Measurements from ENCODE around the gene QRICH2.
"Not testable (repeated sequence)": the region's sequence is repeated elsewhere in the genome, so short reads cannot be mapped to it uniquely, and the experiment has no call there.

Gene QRICH2

DNA sequence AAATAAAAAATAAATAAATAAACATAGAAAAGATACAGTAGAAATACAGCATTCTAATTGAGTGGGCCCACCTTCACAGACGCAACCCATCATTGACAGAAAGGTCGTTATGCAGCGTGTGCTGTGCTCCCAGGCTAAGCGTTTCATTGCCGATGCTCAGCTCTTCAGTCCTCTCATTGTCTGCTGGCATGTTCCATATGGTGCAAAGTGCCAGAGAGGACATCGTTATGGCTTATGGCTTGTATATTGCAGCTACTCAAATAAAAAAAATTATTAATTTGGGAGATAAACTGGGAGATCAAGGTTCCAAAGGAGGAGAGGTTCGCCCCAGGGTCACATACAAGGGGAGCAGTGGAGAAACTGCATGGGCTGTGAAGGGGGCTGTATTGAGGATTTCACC is 54.2 kb downstream of the QRICH2 start:
- Histone ChIP-seq H3K36me3 (no peaks in the 10 kb centered on the region), H3K27me3 (no peaks in the 10 kb centered on the region), H3K4me1 (no peaks in the 10 kb centered on the region), H3K9me3 (no peaks in the 10 kb centered on the region), H3K4me3 (ENCODE audit: low read depth, low read length) (no peak overlapping the region)
- TF ChIP-seq, protein P1, sequence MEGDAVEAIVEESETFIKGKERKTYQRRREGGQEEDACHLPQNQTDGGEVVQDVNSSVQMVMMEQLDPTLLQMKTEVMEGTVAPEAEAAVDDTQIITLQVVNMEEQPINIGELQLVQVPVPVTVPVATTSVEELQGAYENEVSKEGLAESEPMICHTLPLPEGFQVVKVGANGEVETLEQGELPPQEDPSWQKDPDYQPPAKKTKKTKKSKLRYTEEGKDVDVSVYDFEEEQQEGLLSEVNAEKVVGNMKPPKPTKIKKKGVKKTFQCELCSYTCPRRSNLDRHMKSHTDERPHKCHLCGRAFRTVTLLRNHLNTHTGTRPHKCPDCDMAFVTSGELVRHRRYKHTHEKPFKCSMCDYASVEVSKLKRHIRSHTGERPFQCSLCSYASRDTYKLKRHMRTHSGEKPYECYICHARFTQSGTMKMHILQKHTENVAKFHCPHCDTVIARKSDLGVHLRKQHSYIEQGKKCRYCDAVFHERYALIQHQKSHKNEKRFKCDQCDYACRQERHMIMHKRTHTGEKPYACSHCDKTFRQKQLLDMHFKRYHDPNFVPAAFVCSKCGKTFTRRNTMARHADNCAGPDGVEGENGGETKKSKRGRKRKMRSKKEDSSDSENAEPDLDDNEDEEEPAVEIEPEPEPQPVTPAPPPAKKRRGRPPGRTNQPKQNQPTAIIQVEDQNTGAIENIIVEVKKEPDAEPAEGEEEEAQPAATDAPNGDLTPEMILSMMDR (IDR thresholded peaks at IDR 0.05; ENCODE audit: low read depth, low read length), result no peak
- no peak for DNase-seq

DNA sequence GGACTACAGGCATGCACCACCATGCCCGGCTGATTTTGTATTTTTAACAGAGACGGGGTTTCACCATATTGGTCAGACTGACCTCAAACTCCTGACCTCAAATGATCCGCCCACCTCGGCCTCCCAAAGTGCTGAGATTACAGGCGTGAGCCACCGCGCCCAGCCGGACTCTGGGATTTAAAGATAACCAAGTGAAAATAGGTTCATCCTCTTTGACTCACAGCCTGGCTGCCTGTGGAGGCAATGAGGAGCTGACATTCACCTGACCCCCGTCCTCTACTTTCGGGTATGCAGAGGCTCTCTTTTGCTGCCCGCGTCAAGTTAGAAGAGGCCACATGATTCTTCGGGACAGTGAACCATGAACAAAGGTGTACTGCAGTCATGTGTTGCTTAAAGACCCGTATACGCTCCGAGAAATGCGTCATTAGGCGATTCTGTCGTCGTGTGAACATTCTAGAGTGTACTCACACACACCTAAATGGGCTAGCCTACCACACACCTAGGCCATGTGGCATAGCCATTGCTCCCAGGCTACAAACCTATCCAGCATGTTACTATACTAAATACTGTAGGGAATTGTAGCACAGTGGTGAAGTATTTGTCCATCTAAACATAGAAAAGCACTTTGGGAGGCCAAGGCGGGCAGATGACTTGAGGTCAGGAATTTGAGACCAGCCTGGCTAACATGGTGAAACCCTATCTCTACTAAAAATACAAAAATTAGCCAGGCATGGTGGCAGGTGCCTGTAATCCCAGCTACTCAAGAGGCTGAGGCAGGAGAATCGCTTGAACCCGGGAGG is 54.9 kb downstream of the QRICH2 start:
- H3K9me3 ChIP-seq; H3K4me1 ChIP-seq; H3K36me3 ChIP-seq; DNase-seq; H3K27me3 ChIP-seq; H3K4me3 ChIP-seq (ENCODE audit: low read depth, low read length): not testable (repeated sequence)

DNA sequence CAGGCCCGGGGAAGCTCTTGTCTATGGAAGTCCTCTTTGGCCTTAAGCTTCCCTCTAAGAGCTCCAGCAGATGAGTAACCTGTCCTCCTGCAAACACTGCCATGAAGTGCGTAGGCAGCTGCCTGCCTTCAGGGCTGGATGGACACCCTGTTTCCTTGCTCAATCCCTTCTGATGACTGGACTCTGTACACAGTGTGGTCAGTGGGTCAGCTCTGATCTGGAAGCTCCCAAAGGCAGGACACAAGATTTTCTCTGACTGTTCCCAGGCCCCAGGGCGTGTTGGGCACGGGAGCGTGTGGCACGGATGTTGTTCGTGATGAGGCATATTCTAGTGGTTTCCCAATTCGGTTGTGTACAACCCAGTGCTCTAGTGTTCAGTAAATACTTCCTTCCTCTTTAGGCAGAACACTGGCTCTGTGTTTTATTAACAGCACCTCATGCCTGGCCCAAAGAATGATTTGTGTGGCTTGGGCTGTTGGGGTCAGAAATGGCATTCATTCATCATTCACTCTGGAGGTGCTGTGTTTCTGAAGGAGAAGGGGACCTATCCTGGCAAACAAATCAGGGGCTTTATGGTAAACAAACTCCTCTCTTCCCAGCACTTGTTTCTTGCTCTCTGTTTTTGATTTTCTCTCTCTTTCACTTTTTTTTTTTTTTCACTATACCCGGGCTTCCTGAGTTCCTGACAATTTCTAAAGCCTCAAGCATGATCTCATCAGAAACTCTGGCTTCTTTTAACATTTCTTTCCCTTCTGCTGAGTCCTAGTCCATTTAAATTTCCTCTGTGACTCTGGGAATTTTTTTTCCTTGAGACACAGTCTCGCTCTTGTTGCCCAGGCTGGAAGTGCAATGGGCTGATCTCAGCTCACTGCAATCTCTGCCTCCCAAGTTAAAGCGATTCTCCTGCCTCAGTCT is 55.8 kb downstream of the QRICH2 start:
- Histone ChIP-seq H3K9me3 (no peaks in the 10 kb centered on the region), H3K27me3 (no peaks in the 10 kb centered on the region), H3K36me3 (no peaks in the 10 kb centered on the region), H3K4me3 (ENCODE audit: low read depth, low read length) (no peak overlapping the region), H3K4me1 (no peaks in the 10 kb centered on the region)
- no peak for DNase-seq
- TF ChIP-seq, protein P1 (IDR thresholded peaks at IDR 0.05; ENCODE audit: low read depth, low read length), result no peak

DNA sequence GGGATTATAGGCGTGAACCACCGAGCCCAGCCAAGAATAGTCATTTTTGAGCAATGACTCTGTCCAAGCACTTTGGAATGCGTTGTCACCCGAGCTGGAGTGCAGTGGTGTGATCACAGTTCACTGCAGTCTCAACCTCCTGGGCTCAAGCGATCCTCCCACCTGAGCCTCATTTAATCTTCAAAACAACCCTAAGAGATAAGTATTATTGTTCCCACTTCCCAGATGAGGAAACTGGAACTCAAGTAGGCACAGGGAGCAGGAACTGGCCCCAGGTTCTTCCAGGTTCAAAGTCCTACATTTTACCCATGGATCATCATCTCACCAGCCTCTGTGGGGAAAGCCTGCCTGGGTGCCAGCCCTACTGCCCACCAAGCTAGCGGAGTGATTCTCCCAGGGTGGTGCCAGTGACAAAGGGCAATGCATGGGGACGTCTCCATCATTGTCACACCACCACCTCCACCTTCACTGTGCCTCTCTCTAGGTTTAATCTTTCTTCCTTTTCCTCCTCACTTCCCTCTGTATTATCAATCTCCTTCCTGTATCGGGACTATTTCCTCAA is 56.5 kb downstream of the QRICH2 start:
- H3K36me3 ChIP-seq, result no peaks in the 10 kb centered on the region
- no peaks in the 10 kb centered on the region for H3K9me3 ChIP-seq
- H3K27me3 ChIP-seq, result no peaks in the 10 kb centered on the region
- no peaks in the 10 kb centered on the region for H3K4me1 ChIP-seq
- no peak for DNase-seq
- TF ChIP-seq, protein P1 (IDR thresholded peaks at IDR 0.05; ENCODE audit: low read depth, low read length), result no peak
- no peak overlapping the region for H3K4me3 ChIP-seq (ENCODE audit: low read depth, low read length)

DNA sequence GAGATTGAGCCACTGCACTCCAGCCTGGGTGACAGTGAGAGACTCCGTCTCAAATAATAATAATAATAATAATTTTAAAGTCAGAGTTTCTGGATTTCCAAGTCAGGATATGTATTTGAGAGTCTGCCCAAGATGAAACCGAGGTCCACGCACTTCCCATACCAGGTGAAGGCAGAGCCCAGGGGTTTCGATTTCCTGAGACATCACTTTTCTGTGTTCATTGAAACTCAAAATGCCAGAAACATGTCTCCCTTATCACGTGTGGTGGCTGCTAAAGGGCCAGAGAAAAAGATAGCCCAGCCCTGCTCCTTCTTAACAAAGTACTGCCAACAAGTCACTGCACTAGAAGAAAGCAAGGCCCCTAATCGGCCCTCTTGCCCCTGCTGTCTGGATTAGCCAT is 57.9 kb downstream of the QRICH2 start:
- TF ChIP-seq, protein P1 (IDR thresholded peaks at IDR 0.05; ENCODE audit: low read depth, low read length), result no peak
- H3K4me1 ChIP-seq, result no peaks in the 10 kb centered on the region

DNA sequence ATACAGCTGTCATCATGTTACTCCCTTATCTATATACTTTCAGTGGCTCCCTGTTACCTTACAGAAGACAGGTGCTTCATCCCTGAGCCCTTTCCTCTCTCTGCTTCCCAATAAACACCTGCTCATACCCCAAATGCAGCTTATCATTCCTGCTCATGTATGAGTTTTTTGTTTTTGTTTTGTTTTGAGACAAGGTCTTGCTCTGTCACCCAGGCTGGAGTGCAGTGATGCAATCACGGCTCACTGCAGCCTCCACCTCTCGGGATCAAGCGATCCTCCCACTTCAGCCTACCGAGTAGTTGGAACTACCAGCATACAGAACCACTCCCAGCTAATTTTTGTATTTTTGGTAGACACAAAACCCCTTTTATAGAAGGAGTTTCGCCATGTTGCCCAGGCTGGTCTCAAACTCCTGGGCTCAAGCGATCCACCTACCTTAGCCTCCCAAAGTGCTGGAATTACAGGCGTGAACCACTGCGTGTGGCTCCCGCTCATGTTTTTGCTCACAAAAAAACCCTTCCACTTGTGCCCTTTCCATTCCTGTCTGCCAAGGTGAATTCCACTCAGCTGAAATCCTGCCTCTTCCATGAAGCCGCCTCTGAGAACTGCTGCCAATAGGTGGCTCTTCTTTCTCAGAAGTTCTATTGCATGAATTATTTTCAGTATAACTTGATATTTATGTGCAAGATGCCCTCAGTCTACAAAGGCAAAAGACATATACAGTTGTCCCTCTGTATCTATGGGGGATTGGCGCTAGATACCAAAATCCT is 59.9 kb downstream of the QRICH2 start:
- no peaks in the 10 kb centered on the region for H3K36me3 ChIP-seq
- TF ChIP-seq, protein P1 (IDR thresholded peaks at IDR 0.05; ENCODE audit: low read depth, low read length), result peak; percentile 11; the same call in 1 of the 2 replicates
- no peaks in the 10 kb centered on the region for H3K4me1 ChIP-seq
- no peak overlapping the region for H3K4me3 ChIP-seq (ENCODE audit: low read depth, low read length)
- no peaks in the 10 kb centered on the region for H3K27me3 ChIP-seq
- no peaks in the 10 kb centered on the region for H3K9me3 ChIP-seq
- DNase-seq, result no peak

More for the DNA sequence above, 57.9 kb downstream of the QRICH2 start:
- Histone ChIP-seq H3K27me3 (no peaks in the 10 kb centered on the region), H3K36me3 (no peaks in the 10 kb centered on the region), H3K9me3 (no peaks in the 10 kb centered on the region), H3K4me3 (ENCODE audit: low read depth, low read length) (no peak overlapping the region)
- DNase-seq, result no peak
